8988T (cell line): Measurements from ENCODE around the gene NUP93.
"Not testable (repeated sequence)": the region's sequence is repeated elsewhere in the genome, so short reads cannot be mapped to it uniquely, and the experiment has no call there.

ENCODE experiments used
- DNase-seq: peaks from one replicate; pipeline ENCODE4 v3.0.0; 2011

Gene NUP93

GRCh38 chr16:56783344-56783743 lies 53.4 kb downstream of the NUP93 start:
- no peak for DNase-seq

GRCh38 chr16:56785317-56785716 lies 55.4 kb downstream of the NUP93 start:
- no peak for DNase-seq

DNA sequence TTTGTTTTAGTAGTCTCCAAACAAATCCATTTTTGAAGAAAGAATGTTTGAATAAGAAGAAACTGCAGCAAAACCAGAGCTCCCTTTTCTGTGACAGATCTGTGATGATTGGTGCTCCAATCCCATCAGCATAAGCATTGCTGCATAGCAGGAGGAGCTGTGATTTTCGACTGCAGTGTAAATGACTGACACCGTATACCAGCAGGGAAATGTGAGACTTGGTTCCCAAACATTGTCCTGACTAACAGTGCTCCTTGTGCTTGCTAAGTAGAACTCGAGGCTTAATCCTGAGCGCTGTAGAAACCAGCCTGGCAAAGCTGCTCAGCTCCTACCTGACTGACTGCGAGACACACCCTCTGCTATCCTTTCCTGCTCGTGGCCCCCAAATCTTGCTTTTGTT lies 57.2 kb downstream of the NUP93 start:
- DNase-seq, result no peak

GRCh38 chr16:56788435-56788834 lies 58.5 kb downstream of the NUP93 start:
- no peak for DNase-seq

DNA sequence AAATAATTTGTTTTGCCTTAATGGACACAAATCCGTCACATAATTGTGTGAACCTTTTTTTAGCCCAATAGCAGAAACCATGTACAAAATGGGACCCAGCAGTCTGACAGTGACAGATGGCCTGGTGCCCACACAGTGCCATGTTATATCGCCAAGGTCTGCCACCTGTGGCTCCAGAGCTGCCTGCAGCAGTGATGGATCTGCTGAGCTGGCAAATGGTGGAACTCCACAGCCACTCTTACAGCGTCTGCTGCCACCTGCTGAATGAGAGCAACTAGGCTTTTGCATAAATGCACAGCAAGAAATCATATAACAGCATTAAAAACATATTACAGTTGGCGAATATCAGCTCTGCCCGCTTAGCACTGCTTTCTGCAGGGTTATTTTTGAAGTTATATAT lies 59.4 kb downstream of the NUP93 start:
- peak; percentile 35 for DNase-seq

GRCh38 chr16:56792967-56793366 lies 63.0 kb downstream of the NUP93 start:
- DNase-seq, result no peak

DNA sequence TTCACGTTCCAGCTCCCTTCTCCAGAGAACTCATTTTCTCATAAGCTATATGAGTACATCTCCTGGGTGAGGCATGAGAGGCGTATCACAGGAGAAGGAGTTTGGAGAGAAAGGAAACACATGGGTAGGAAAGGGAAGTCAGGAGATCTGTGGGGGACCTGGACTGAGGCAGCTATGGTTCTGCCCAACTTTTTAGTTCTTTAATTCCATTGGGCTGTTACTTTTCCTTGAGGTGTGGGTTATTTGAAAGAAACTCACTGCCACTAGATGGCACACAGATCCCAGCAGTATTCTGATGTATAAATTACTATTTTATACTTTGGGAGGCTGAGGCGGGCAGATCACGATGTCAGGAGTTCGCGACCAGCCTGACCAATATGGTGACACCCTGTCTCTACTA lies 63.6 kb downstream of the NUP93 start:
- DNase-seq, result no peak

GRCh38 chr16:56795011-56795410 lies 65.1 kb downstream of the NUP93 start:
- no peak for DNase-seq

- not testable (repeated sequence) for DNase-seq
Measured at GRCh38 chr16:56797038-56797437, 67.1 kb downstream of the NUP93 start.

DNA sequence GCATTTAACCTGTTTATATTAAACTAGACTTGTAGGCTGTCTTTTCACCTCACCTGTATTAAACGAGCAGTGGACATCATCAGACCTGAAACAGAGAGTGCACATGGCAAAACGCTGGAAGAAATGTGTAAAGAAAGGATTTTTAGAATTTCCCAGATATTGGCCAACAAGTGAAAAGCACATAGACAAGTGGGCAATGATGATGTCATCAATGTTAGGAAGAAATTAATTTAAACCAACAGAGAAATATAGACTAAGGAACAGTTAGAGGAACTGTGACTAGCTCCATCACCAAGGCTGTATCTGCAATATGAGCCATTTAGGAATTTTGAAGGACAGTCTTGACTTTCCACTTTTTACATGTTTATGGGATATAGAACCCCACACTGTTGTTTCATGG lies 67.9 kb downstream of the NUP93 start:
- no peak for DNase-seq

- DNase-seq, result no peak
Measured at GRCh38 chr16:56798955-56799354, 69.0 kb downstream of the NUP93 start.

DNA sequence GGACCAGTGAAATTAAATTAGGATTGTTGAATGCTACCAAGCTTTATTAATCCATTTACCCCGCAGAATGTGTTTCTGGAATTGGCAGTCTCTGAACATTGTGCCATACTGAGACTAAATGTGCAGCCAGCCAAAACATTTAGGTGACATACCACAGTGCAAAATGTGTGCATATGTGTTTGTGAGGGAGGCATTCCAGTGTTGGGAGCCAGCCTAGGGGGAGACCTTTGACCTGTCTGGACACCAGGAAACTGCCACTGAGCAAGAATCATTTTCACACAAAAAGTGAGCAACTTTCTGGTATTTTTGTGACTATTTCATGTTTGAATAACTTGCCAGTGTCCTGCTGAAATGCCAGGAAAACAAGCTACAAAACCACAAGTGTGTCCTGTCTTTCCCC lies 70.4 kb downstream of the NUP93 start:
- DNase-seq, result no peak

DNA sequence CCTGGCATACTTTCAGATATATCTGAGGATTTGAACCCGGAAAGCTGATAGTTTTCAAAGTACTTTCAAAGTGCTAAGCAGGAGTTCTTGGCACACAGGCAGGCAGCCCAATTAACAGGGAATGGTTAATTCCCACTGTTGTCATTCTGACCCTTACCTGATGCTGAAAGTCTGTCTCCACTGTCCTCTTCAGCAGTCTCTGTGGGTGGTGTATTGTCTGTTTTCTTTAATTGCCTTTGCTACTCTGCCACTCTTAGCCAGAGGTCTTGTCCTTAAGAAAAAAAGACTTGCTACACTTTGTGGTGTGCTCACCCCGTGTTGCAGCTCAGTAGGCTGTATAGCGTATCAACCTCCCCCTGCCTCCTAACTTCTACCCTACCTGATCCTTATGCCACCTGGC lies 71.8 kb downstream of the NUP93 start:
- no peak for DNase-seq

- DNase-seq, result no peak
Measured at GRCh38 chr16:56807011-56807675, 77.2 kb downstream of the NUP93 start.

DNA sequence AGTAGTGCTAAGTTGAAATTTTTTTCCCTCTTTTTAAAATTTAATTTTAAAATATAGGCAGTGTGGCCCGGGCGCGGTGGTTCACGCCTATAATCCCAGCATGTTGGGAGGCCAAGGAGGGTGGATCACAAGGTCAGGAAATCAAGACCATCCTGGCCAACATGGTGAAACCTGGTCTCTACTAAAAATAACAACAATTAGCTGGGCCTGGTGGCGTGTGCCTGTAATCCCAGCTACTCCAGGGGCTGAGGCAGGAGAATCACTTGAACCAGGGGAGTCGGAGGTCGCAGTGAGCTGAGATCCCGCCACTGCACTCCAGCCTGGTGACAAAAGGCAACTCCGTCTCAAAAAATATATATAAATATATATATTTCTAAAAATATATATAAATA lies 77.7 kb downstream of the NUP93 start:
- DNase-seq, result not testable (repeated sequence)

GRCh38 chr16:56810954-56811353 lies 81.0 kb downstream of the NUP93 start:
- DNase-seq, result no peak

DNA sequence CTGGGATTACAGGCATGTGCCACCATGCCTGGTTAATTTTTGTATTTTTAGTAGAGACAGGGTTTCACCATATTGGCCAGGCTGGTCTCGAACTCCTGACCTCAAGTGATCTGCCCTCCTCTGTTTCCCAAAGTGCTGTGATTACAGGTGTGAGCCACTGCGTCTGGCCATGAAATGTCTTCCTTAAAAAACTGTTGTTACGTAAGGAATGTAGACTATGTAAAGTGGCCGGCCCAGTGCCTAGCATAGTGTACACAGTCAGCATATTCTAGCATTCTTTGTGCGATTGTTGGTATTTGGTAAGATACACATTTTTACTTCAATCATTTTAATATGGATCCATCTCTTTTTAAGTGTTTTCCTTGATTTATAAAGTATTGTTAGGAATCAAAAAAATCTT lies 81.7 kb downstream of the NUP93 start:
- DNase-seq, result not testable (repeated sequence)

GRCh38 chr16:56812884-56813283 lies 83.0 kb downstream of the NUP93 start:
- no peak for DNase-seq

- peak; percentile 50 for DNase-seq
Measured at GRCh38 chr16:56814537-56815432, 84.9 kb downstream of the NUP93 start.

- no peak for DNase-seq
Measured at GRCh38 chr16:56815721-56816120, 85.8 kb downstream of the NUP93 start.

DNA sequence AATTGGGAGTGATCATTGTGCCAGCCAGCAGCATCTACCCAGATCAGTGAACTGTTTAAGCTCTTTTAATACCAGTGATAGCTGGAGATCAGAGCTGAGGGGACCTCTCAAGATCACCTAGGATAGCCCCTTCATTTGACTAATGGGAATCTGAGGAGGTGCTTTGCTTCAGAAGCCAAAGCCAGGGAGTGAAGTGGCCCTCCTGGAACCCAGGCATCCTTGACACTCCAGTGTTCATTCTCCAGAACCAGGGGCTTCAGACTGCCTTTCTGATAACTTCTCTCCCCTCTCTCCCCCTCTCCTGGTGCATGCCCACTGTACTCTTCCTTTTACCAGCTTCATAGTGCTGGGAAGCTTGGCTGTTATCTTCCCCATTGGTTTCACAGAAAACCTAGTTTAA lies 87.1 kb downstream of the NUP93 start:
- DNase-seq, result no peak

GRCh38 chr16:56817938-56818337 lies 88.0 kb downstream of the NUP93 start:
- DNase-seq, result no peak

- DNase-seq, result no peak
Measured at GRCh38 chr16:56823081-56823733, 93.3 kb downstream of the NUP93 start.

DNA sequence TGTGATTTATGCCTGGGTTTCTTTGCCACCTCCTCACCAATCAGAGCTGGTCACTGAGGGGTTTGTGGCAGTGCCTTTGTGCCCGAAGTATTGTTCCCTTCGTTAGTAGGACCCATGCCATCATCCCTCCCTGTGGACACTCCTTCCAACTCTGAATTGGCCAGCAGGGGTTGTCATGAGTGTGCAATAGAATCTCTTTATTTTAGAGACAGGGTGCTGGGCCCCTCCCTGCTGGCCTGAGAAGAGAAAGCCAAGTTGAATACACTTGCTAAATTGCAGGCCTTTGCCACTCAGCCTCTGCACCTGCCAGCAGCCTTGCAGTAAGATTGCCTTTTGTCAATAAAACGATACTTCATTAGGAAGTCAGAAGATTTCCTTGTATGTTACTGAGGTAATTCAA lies 94.4 kb downstream of the NUP93 start:
- peak; percentile 57 for DNase-seq
